Lung (tissue), 12 donors: Measurements from ENCODE around the gene PPM1J. TPM values are rescaled to one million over a fixed set of nuclear protein-coding genes. Genes with fewer than 3 reads are reported as not detected.
"Not testable (repeated sequence)": the region's sequence is repeated elsewhere in the genome, so short reads cannot be mapped to it uniquely, and the experiment has no call there.

Experiments used
- ATAC-seq: fragments of 200-7000 bp; cut with Tn5 transposase; one replicate; pipeline ENCODE4 v1.9.1; 2020; ENCODE audit warnings: moderate number of reproducible peaks; ENCODE audit not compliant: insufficient read depth, low FRiP score
- DNase-seq, 3 donors: peaks; one replicate each; pipeline ENCODE4 v3.0.0-alpha.2; 2013 to 2017
- H3K27ac ChIP-seq, 2 donors: one replicate each; pipeline ENCODE4 v1.5.1; 2013; ENCODE audit warnings: mild to moderate bottlenecking in 2 of 2, moderate library complexity in 2 of 2, control low read depth in 1 of 2, inconsistent platforms in 1 of 2, low read depth in 1 of 2, low read length in 1 of 2
- H3K27me3 ChIP-seq, 3 donors: one replicate each; pipeline ENCODE4 v1.5.1; 2013; ENCODE audit warnings: low read length in 2 of 3; ENCODE audit not compliant: control insufficient read depth in 3 of 3, insufficient read depth in 3 of 3
- H3K36me3 ChIP-seq, 4 donors: one replicate each; pipeline ENCODE4 v1.5.1; 2013; ENCODE audit warnings: low read length in 4 of 4, mild to moderate bottlenecking in 1 of 4, moderate library complexity in 1 of 4; ENCODE audit not compliant: control insufficient read depth in 4 of 4, insufficient read depth in 4 of 4
- H3K4me1 ChIP-seq, 5 donors: one replicate each; pipeline ENCODE4 v1.5.1; 2013; ENCODE audit warnings: low read length in 5 of 5, mild to moderate bottlenecking in 2 of 5, moderate library complexity in 1 of 5; ENCODE audit not compliant: control insufficient read depth in 5 of 5, insufficient read depth in 5 of 5
- H3K4me3 ChIP-seq: one replicate; pipeline ENCODE4 v1.5.1; 2013; ENCODE audit warnings: mild to moderate bottlenecking, control low read depth, moderate library complexity
- H3K9ac ChIP-seq, 2 donors: one replicate each; pipeline ENCODE4 v1.5.1; 2013; ENCODE audit warnings: low read length in 2 of 2, control low read depth in 1 of 2; ENCODE audit not compliant: insufficient read depth in 1 of 2
- H3K9me3 ChIP-seq, 4 donors: one replicate each; pipeline ENCODE4 v1.5.1; 2013; ENCODE audit warnings: low read length in 3 of 4, mild to moderate bottlenecking in 1 of 4, moderate library complexity in 1 of 4; ENCODE audit not compliant: control insufficient read depth in 4 of 4, insufficient read depth in 3 of 4
- CTCF ChIP-seq: IDR thresholded peaks from 2 replicates; pipeline ENCODE4 v1.5.1; 2012; ENCODE audit warnings: mild to moderate bottlenecking; ENCODE audit errors: control extremely low read depth, extremely low read depth
- WGBS, 2 donors: extraction: QIAGEN DNeasy Blood & Tissue Kit; methylation state at CpG; one replicate each; pipeline ENCODE4 v1.1.7; 2013; 5-methylcytosine and 5-hydroxymethylcytosine counted together
- polyA plus RNA-seq, 2 donors: library from polyadenylated mRNA; stranded (reverse); fragments of 200-250 nt; gene quantifications; one replicate each; pipeline ENCODE4 v1.2.1, GENCODE V29; 2013
- total RNA-seq, 2 donors: library from RNA; depleted of rRNA in 1 of 2; stranded (reverse); fragments of >200 nt in 1 of 2; gene quantifications; one replicate each; pipeline ENCODE4 v1.2.1, GENCODE V29; 2014 to 2021
- donor health status: control.
- donor health status: control.
- donor health status: Bipolar disorder and iron deficiency.
- donor health status: healthy.
- donor health status: DM: yes; HTN: yes; CAD: no.

Gene PPM1J
- total and polyA plus RNA-seq, 4 donors, result 0.45 to 0.92 (median 0.64) TPM; not detected in 1

GRCh38 chr1:112721966-112722524, 6.9 kb upstream of the PPM1J start:
- no peak for ATAC-seq
- Histone ChIP-seq H3K27ac (no peak overlapping the region), H3K9ac (no peak overlapping the region)

GRCh38 chr1:112721294-112721693, 6.2 kb upstream of the PPM1J start:
- H3K9me3 ChIP-seq, H3K27ac ChIP-seq, H3K4me3 ChIP-seq, H3K9ac ChIP-seq, DNase-seq, H3K36me3 ChIP-seq, H3K27me3 ChIP-seq, ATAC-seq: not testable (repeated sequence)
- 90 to 92% methylated on average over 2 of the region's 2 CpGs for WGBS, 2 donors
- H3K4me1 ChIP-seq, result peaks cover 0 to 16% (median 0%) of the 10 kb centered on the region in 5 donors

More at GRCh38 chr1:112721966-112722524, 6.9 kb upstream of the PPM1J start:
- H3K9me3 ChIP-seq, result no peaks in the 10 kb centered on the region
- no peak for DNase-seq
- H3K4me1 ChIP-seq, result peaks cover 0 to 16% (median 0%) of the 10 kb centered on the region in 5 donors
- WGBS, 2 donors, result 64 to 83% methylated on average over 10 of the region's 10 CpGs
- H3K27me3 ChIP-seq, result peaks cover 0 to 5% (median 0%) of the 10 kb centered on the region in 3 donors
- no peaks in the 10 kb centered on the region for H3K36me3 ChIP-seq
- TF ChIP-seq CTCF, result no peak
- no peak overlapping the region for H3K4me3 ChIP-seq

GRCh38 chr1:112720800-112721199, 5.7 kb upstream of the PPM1J start:
- WGBS, 2 donors, result 49 to 58% methylated on average over 3 of the region's 3 CpGs
- TF ChIP-seq CTCF, result no peak
- ATAC-seq (no peak), DNase-seq (no peak)
- H3K27me3 ChIP-seq, result peaks cover 0 to 5% (median 0%) of the 10 kb centered on the region in 3 donors
- H3K4me3 ChIP-seq, result no peak overlapping the region
- H3K9ac ChIP-seq, result no peak overlapping the region
- no peaks in the 10 kb centered on the region for H3K36me3 ChIP-seq
- H3K27ac ChIP-seq, result no peak overlapping the region
- H3K9me3 ChIP-seq, result no peaks in the 10 kb centered on the region
- peaks cover 0 to 20% (median 0%) of the 10 kb centered on the region in 5 donors for H3K4me1 ChIP-seq

- H3K27me3 ChIP-seq, result peaks cover 0 to 5% (median 0%) of the 10 kb centered on the region in 3 donors
- DNase-seq (no peak), ATAC-seq (no peak)
- no peak overlapping the region for H3K4me3 ChIP-seq
- H3K9ac ChIP-seq, result no peak overlapping the region
- H3K27ac ChIP-seq, result no peak overlapping the region
- 91 to 92% methylated on average over 2 of the region's 2 CpGs for WGBS, 2 donors
- H3K9me3 ChIP-seq, result no peaks in the 10 kb centered on the region
- no peak for TF ChIP-seq CTCF
- peaks cover 0 to 26% (median 0%) of the 10 kb centered on the region in 5 donors for H3K4me1 ChIP-seq
- H3K36me3 ChIP-seq, result no peaks in the 10 kb centered on the region
Observed at GRCh38 chr1:112719706-112720105, 4.6 kb upstream of the PPM1J start.
